K562 (cell line): ENCODE data around the gene PRICKLE3. TPM values are rescaled to one million over a fixed set of nuclear protein-coding genes. Genes with fewer than 3 reads are reported as not detected.

ENCODE experiments used
- CHD7 ChIP-seq: fragments of 200-600 bp; sonication (generic); IDR thresholded peaks from one replicate; pipeline ENCODE4 v1.6.1; 2012; ENCODE audit warnings: mild to moderate bottlenecking, low read depth, low read length, inconsistent platforms
- DACH1 ChIP-seq: fragments of 450-650 bp; IDR thresholded peaks from 2 replicates; pipeline ENCODE4 v1.6.1; 2018; ENCODE audit not compliant: partially characterized antibody
- ESRRB ChIP-seq: fragments of 250-450 bp; sonication (Bioruptor Pico); IDR thresholded peaks from 2 replicates; pipeline ENCODE4 v1.5.0; 2020; ENCODE audit warnings: mild to moderate bottlenecking, moderate library complexity, borderline replicate concordance
- JUN ChIP-seq, 2 experiments: sonication (generic) in 1 of 2; formaldehyde crosslinking in 1 of 2; IDR thresholded peaks; 2 replicates each; pipeline versions ENCODE4 v1.6.1 to v1.8.0; 2012 to 2022; ENCODE audit warnings: borderline replicate concordance in 2 of 2, mild to moderate bottlenecking in 2 of 2, improper control_type of control experiment in 1 of 2, low read depth in 1 of 2, low read length in 1 of 2, missing genetic modification reagents in 1 of 2
- ZNF140 ChIP-seq: fragments of 250-450 bp; sonication (Bioruptor Pico); IDR thresholded peaks from 2 replicates; pipeline ENCODE4 v1.8.0; 2021; ENCODE audit warnings: moderate library complexity, mild to moderate bottlenecking, inconsistent platforms
- ZSCAN29 ChIP-seq: fragments of 450-650 bp; IDR thresholded peaks from 2 replicates; pipeline ENCODE4 v1.6.1; 2017
- polyA plus RNA-seq, 8 experiments: library from polyadenylated mRNA; depleted of rRNA in 4 of 8; stranded (reverse) in 5 of 8; unstranded in 3 of 8; fragments of >200 nt; fragmentation: Nextera tagmentation in 2 of 8; fragmentation: Illumina TruSeq in 1 of 8; extraction: Ambion mirVana in 2 of 8; extraction: Trizol in 1 of 8; gene quantifications; 2 replicates each; pipeline versions ENCODE4 v1.2.1 to v1.2.3, GENCODE V29; 2011 to 2014; ENCODE audit warnings: inconsistent platforms in 1 of 8, missing spikeins in 1 of 8
- total RNA-seq, 7 experiments: library from RNA; depleted of rRNA in 6 of 7; stranded (reverse); fragments of >200 nt in 6 of 7; fragmentation: Illumina TruSeq in 2 of 7; extraction: Trizol in 2 of 7; gene quantifications; 2 replicates each; pipeline versions ENCODE4 v1.2.1 to v1.2.3, GENCODE V29; 2011 to 2021; ENCODE audit warnings: low replicate concordance in 1 of 7
- TF ChIP-seq, protein P1 (sequence below), 2 experiments: IDR thresholded peaks; 2 replicates each; pipeline ENCODE4 v1.6.1; 2011; ENCODE audit warnings: borderline replicate concordance in 1 of 2, control low read depth in 1 of 2, low read depth in 1 of 2, low read length in 1 of 2, mild to moderate bottlenecking in 1 of 2, mixed read lengths in 1 of 2, moderate library complexity in 1 of 2; ENCODE audit not compliant: insufficient read depth in 1 of 2, insufficient read length in 1 of 2, poor library complexity in 1 of 2, severe bottlenecking in 1 of 2; ENCODE audit errors: extremely low read depth in 1 of 2

The PRICKLE3 gene
- total and polyA plus RNA-seq, 9 of the 15 experiments (the other 6 are each of a cell fraction or from before 2014, with no cell fraction given), result 1.1 to 44.3 (median 14.0) TPM

DNA sequence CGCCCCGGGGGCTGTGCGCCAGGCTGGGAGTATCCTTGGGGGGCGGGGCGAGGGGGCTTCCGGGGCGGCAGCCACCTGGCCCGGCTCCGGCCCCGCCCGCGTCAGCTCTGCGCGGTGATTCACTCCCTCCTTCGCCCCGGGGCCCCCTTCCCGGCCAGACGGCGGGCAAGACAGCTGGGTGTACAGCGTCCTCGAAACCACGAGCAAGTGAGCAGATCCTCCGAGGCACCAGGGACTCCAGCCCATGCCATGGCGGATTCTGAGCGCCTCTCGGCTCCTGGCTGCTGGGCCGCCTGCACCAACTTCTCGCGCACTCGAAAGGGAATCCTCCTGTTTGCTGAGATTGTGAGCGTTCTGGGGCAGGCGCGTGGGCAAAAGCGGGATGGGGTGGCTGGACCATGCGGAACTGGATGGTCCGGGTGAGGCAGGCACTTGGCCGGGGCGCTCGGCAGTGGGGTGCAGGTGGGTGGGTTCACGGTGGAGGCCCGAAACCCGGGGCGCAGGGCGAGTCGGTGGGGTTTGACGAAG lies 14.4 kb downstream of the PRICKLE3 start, which contains the start of gene PLP2 (continued):
- no peak for TF ChIP-seq CHD7
- TF ChIP-seq JUN (IDR thresholded peaks at IDR 0.05; ENCODE audit: borderline replicate concordance, low read depth, low read length), result 0 out of 2 replicates have a peak, but pooled peaks have one; percentile 15
- TF ChIP-seq JUN (CRISPR knock-in tag; IDR thresholded peaks at IDR 0.05; ENCODE audit: borderline replicate concordance), result no peak
- TF ChIP-seq, protein P1, sequence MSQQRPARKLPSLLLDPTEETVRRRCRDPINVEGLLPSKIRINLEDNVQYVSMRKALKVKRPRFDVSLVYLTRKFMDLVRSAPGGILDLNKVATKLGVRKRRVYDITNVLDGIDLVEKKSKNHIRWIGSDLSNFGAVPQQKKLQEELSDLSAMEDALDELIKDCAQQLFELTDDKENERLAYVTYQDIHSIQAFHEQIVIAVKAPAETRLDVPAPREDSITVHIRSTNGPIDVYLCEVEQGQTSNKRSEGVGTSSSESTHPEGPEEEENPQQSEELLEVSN (IDR thresholded peaks at IDR 0.05; ENCODE audit: borderline replicate concordance in 1 of 2, extremely low read depth in 1 of 2, insufficient read depth in 1 of 2, insufficient read length in 1 of 2, low read depth in 1 of 2, low read length in 1 of 2, poor library complexity in 1 of 2, severe bottlenecking in 1 of 2), result peak; percentile 9 to 53
- no peak for TF ChIP-seq ZNF140 (CRISPR knock-in tag)
- TF ChIP-seq ESRRB, result no peak
- no peak for TF ChIP-seq DACH1
- TF ChIP-seq ZSCAN29, result no peak
